MM.1S (cell line): ENCODE measurements around the gene SPTLC1.

Source experiments
- DNase-seq: peaks from one replicate; pipeline ENCODE4 v3.0.0-alpha.2; 2015
- H2AFZ ChIP-seq: fragments of 300-600 bp; sonication (generic); 2 replicates; pipeline ENCODE4 v1.6.0; 2016; ENCODE audit warnings: antibody characterized with exemption, low read length
- H3F3A ChIP-seq: fragments of 300-600 bp; sonication (generic); 2 replicates; pipeline ENCODE4 v1.6.1; 2016; ENCODE audit warnings: mild to moderate bottlenecking, antibody characterized with exemption, low read length, moderate library complexity, mixed read lengths; ENCODE audit not compliant: insufficient read depth
- H3K27ac ChIP-seq: fragments of 300-600 bp; sonication (generic); 2 replicates; pipeline ENCODE4 v1.5.1; 2016; ENCODE audit warnings: mild to moderate bottlenecking, low read length
- H3K27me3 ChIP-seq: fragments of 300-600 bp; sonication (generic); replicated peaks from 2 replicates; pipeline ENCODE4 v1.6.0; 2016; ENCODE audit warnings: low read length; ENCODE audit not compliant: insufficient read depth
- H3K36me3 ChIP-seq: fragments of 300-600 bp; sonication (generic); replicated peaks from 2 replicates; pipeline ENCODE4 v1.6.1; 2016; ENCODE audit warnings: mild to moderate bottlenecking, low read length, mixed read lengths; ENCODE audit not compliant: insufficient read depth
- H3K4me1 ChIP-seq: fragments of 300-600 bp; sonication (generic); 2 replicates; pipeline ENCODE4 v1.6.1; 2016; ENCODE audit warnings: low read length, mixed read lengths
- H3K4me2 ChIP-seq: fragments of 300-600 bp; sonication (generic); 2 replicates; pipeline ENCODE4 v1.6.0; 2016; ENCODE audit warnings: low read depth, low read length
- H3K4me3 ChIP-seq: fragments of 300-600 bp; sonication (generic); 2 replicates; pipeline ENCODE4 v1.5.1; 2016; ENCODE audit warnings: low read length, mixed read lengths
- H3K79me2 ChIP-seq: fragments of 300-600 bp; sonication (generic); 2 replicates; pipeline ENCODE4 v1.6.1; 2016; ENCODE audit warnings: mixed run types, low read length, mixed read lengths
- H3K9ac ChIP-seq: fragments of 300-600 bp; sonication (generic); 2 replicates; pipeline ENCODE4 v1.6.1; 2016; ENCODE audit warnings: low read length, mixed read lengths
- H3K9me2 ChIP-seq: fragments of 300-600 bp; sonication (generic); replicated peaks from 2 replicates; pipeline ENCODE4 v1.6.1; 2016; ENCODE audit warnings: mild to moderate bottlenecking, low read length, mixed read lengths; ENCODE audit not compliant: insufficient read depth
- H3K9me3 ChIP-seq: fragments of 300-600 bp; sonication (generic); replicated peaks from 2 replicates; pipeline ENCODE4 v1.6.1; 2016; ENCODE audit warnings: mild to moderate bottlenecking, low read length, mixed read lengths; ENCODE audit not compliant: insufficient read depth
- H4K20me1 ChIP-seq: fragments of 300-600 bp; sonication (generic); 2 replicates; pipeline ENCODE4 v1.6.1; 2016; ENCODE audit warnings: mild to moderate bottlenecking, low read length, moderate library complexity, mixed read lengths; ENCODE audit not compliant: insufficient read depth
- EZH2 ChIP-seq: fragments of 300-600 bp; sonication (generic); optimal IDR thresholded peaks from 2 replicates; pipeline ENCODE3; 2017; ENCODE audit warnings: low read depth, mild to moderate bottlenecking, antibody characterized with exemption, low read length, mixed read lengths
- EZH2phosphoT487 ChIP-seq: fragments of 300-600 bp; sonication (generic); IDR thresholded peaks from 2 replicates; pipeline ENCODE4 v1.6.1; 2018; ENCODE audit warnings: antibody characterized with exemption, low read length
- TF ChIP-seq, protein P1 (sequence below): fragments of 300-600 bp; sonication (generic); IDR thresholded peaks from 2 replicates; pipeline ENCODE4 v1.5.1; 2016; ENCODE audit warnings: antibody characterized with exemption, low read length, mixed read lengths

Gene SPTLC1

DNA sequence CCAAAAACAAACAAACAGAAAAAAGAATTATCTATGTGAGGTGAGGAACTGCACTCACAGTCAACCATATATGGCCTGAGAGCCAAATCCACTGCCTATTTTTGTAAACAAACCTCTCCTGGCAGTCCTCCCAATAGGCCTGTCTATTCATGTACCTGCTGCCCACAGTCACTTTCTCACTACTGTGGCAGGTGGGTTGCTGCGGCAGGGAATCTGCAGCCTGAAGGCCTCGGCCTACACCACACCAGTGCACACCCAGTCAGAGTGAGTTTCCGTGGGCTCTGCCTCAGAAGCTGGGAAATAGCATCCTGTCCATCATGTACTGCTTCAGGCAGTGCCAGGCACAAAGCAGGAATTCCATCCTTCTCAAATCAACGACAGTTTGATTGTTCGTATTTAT is 82.3 kb downstream of the SPTLC1 start:
- no peak for DNase-seq
- no peak overlapping the region for H2AFZ ChIP-seq
- no peaks in the 10 kb centered on the region for H3K9me3 ChIP-seq
- TF ChIP-seq EZH2 (no peak), EZH2phosphoT487 (no peak)
- TF ChIP-seq, protein P1, sequence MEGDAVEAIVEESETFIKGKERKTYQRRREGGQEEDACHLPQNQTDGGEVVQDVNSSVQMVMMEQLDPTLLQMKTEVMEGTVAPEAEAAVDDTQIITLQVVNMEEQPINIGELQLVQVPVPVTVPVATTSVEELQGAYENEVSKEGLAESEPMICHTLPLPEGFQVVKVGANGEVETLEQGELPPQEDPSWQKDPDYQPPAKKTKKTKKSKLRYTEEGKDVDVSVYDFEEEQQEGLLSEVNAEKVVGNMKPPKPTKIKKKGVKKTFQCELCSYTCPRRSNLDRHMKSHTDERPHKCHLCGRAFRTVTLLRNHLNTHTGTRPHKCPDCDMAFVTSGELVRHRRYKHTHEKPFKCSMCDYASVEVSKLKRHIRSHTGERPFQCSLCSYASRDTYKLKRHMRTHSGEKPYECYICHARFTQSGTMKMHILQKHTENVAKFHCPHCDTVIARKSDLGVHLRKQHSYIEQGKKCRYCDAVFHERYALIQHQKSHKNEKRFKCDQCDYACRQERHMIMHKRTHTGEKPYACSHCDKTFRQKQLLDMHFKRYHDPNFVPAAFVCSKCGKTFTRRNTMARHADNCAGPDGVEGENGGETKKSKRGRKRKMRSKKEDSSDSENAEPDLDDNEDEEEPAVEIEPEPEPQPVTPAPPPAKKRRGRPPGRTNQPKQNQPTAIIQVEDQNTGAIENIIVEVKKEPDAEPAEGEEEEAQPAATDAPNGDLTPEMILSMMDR, result no peak
- peaks cover 4% of the 10 kb centered on the region; the same call in 1 of the 2 replicates for H3K36me3 ChIP-seq
- H3F3A ChIP-seq, result no peaks in the 10 kb centered on the region
- H3K27me3 ChIP-seq, result no peaks in the 10 kb centered on the region
- H3K9ac ChIP-seq, result no peak overlapping the region
- no peaks in the 10 kb centered on the region for H3K79me2 ChIP-seq
- H3K4me3 ChIP-seq, result no peak overlapping the region
- H3K4me1 ChIP-seq, result 0 out of 2 replicates have a peak, but pooled peaks cover 8% of the 10 kb centered on the region
- no peak overlapping the region for H3K4me2 ChIP-seq
- no peaks in the 10 kb centered on the region for H3K9me2 ChIP-seq
- no peaks in the 10 kb centered on the region for H4K20me1 ChIP-seq
- H3K27ac ChIP-seq, result no peak overlapping the region

DNA sequence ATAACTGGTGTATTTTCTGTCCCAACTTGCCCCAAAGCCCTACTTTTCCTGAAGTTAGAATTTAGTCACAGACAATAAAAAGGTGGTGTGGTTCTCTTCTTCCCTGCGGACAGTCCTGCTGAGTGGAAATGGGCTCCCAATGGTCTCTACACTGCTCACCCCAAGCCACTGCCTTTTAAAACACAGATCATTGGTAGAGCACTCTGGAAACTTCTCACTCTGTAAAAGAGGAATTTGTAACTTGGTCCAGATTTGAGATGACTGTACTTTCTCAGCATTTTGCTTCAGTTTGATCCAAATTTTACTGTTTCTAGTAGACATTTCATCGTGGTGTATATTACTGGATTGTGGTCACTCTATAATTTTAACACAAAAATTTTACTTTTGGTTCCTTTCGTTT is 84.8 kb downstream of the SPTLC1 start:
- H3K4me3 ChIP-seq, result no peak overlapping the region
- no peak overlapping the region for H3K27ac ChIP-seq
- no peaks in the 10 kb centered on the region for H3F3A ChIP-seq
- H3K79me2 ChIP-seq, result no peaks in the 10 kb centered on the region
- no peaks in the 10 kb centered on the region for H3K27me3 ChIP-seq
- no peak for DNase-seq
- H3K9ac ChIP-seq, result no peak overlapping the region
- H3K36me3 ChIP-seq, result peaks cover 4% of the 10 kb centered on the region; the same call in 1 of the 2 replicates
- no peaks in the 10 kb centered on the region for H3K9me3 ChIP-seq
- no peaks in the 10 kb centered on the region for H4K20me1 ChIP-seq
- no peak overlapping the region for H2AFZ ChIP-seq
- H3K9me2 ChIP-seq, result no peaks in the 10 kb centered on the region
- TF ChIP-seq EZH2 (no peak), EZH2phosphoT487 (no peak)
- TF ChIP-seq, protein P1, result no peak
- H3K4me2 ChIP-seq, result no peak overlapping the region
- H3K4me1 ChIP-seq, result 0 out of 2 replicates have a peak, but pooled peaks cover 8% of the 10 kb centered on the region

- no peaks in the 10 kb centered on the region for H3K79me2 ChIP-seq
- no peaks in the 10 kb centered on the region for H4K20me1 ChIP-seq
- no peak overlapping the region for H3K4me2 ChIP-seq
- no peaks in the 10 kb centered on the region for H3F3A ChIP-seq
- TF ChIP-seq, protein P1, result no peak
- H3K9me2 ChIP-seq, result no peaks in the 10 kb centered on the region
- peaks cover 3% of the 10 kb centered on the region; the same call in 1 of the 2 replicates for H3K36me3 ChIP-seq
- H3K4me1 ChIP-seq, result 0 out of 2 replicates have a peak, but pooled peaks cover 8% of the 10 kb centered on the region
- no peak overlapping the region for H3K27ac ChIP-seq
- H2AFZ ChIP-seq, result no peak overlapping the region
- DNase-seq, result no peak
- no peak overlapping the region for H3K9ac ChIP-seq
- H3K4me3 ChIP-seq, result no peak overlapping the region
- H3K9me3 ChIP-seq, result no peaks in the 10 kb centered on the region
- no peaks in the 10 kb centered on the region for H3K27me3 ChIP-seq
Measured at GRCh38 chr9:92029553-92029952, 85.7 kb downstream of the SPTLC1 start.
